B cell (primary cell): ENCODE data around the gene WWC1. TPM values are rescaled to one million over a fixed set of nuclear protein-coding genes. Genes with fewer than 3 reads are reported as not detected.

Source experiments
- ATAC-seq: fragments of 200-7000 bp; cut with Tn5 transposase; one replicate; pipeline ENCODE4 v1.10.0; 2021; ENCODE audit warnings: low read depth, mild to moderate bottlenecking, moderate number of reproducible peaks, moderate library complexity
- CTCF ChIA-PET: fragments of 350-600 bp; sonication (Branson Sonifier 250); formaldehyde crosslinking; loops from one replicate; lab custom pipeline; 2021; ENCODE audit warnings: antibody characterized with exemption, inconsistent platforms; lab: Charles Lee
- POLR2A ChIA-PET: fragments of 350-600 bp; sonication (Branson Sonifier 250); formaldehyde crosslinking; loops from one replicate; lab custom pipeline; 2021; ENCODE audit warnings: antibody characterized with exemption; lab: Charles Lee
- DNase-seq: peaks from one replicate; pipeline ENCODE4 v3.0.0; 2013
- H2AFZ ChIP-seq: 2 replicates; pipeline ENCODE4 v1.6.1; 2012; ENCODE audit warnings: mild to moderate bottlenecking, low read depth, low read length; ENCODE audit not compliant: insufficient read depth, poor library complexity, severe bottlenecking
- H3K27ac ChIP-seq, 2 donors: 1 replicate in 1 of 2; 2 replicates in 1 of 2; pipeline ENCODE4 v1.5.1; 2012 to 2013; ENCODE audit warnings: low read length in 2 of 2, mild to moderate bottlenecking in 2 of 2, moderate library complexity in 1 of 2
- H3K27me3 ChIP-seq, 4 experiments: fragments of 200-600 bp in 1 of 4; sonication (generic) in 1 of 4; replicated peaks in 1 of 4; 1 replicate in 2 of 4; 2 replicates in 2 of 4; pipeline versions ENCODE4 v1.6.1 to v1.7.0; 2013 to 2016; ENCODE audit warnings: low read length in 3 of 4, mild to moderate bottlenecking in 2 of 4, mixed read lengths in 1 of 4, moderate library complexity in 1 of 4; ENCODE audit not compliant: insufficient read depth in 4 of 4, control insufficient read depth in 3 of 4; ENCODE audit errors: control extremely low read depth in 1 of 4
- H3K36me3 ChIP-seq, 2 experiments: replicated peaks in 1 of 2; 1 replicate in 1 of 2; 2 replicates in 1 of 2; pipeline versions ENCODE4 v1.6.1 to v1.7.1; 2013; ENCODE audit warnings: low read length in 1 of 2; ENCODE audit not compliant: insufficient read depth in 2 of 2, control insufficient read depth in 1 of 2; ENCODE audit errors: control extremely low read depth in 1 of 2, extremely low read depth in 1 of 2
- H3K4me1 ChIP-seq, 2 donors: fragments of 200-600 bp in 1 of 2; sonication (generic) in 1 of 2; 1 replicate in 1 of 2; 2 replicates in 1 of 2; pipeline versions ENCODE4 v1.5.1 to v1.6.1; 2013 to 2017; ENCODE audit warnings: low read length in 2 of 2; ENCODE audit not compliant: control insufficient read depth in 2 of 2, insufficient read depth in 2 of 2
- H3K4me2 ChIP-seq: replicated peaks from 2 replicates; pipeline ENCODE3; 2012; ENCODE audit warnings: mild to moderate bottlenecking, low read depth, low read length; ENCODE audit not compliant: poor library complexity, severe bottlenecking
- H3K4me3 ChIP-seq, 5 experiments: fragments of 200-600 bp in 1 of 5; sonication (generic) in 1 of 5; 1 replicate in 3 of 5; 2 replicates in 2 of 5; pipeline versions ENCODE4 v1.5.1 to v1.7.0; 2011 to 2016; ENCODE audit warnings: low read length in 4 of 5, mild to moderate bottlenecking in 4 of 5, low read depth in 2 of 5, control low read depth in 1 of 5, moderate library complexity in 1 of 5; ENCODE audit not compliant: insufficient read depth in 1 of 5; ENCODE audit errors: control extremely low read depth in 1 of 5, extremely low read depth in 1 of 5
- H3K79me2 ChIP-seq: fragments of 200-600 bp; sonication (generic); one replicate; pipeline ENCODE4 v1.6.0; 2016; ENCODE audit warnings: low read length; ENCODE audit not compliant: control insufficient read depth, insufficient read depth
- H3K9ac ChIP-seq: fragments of 200-600 bp; sonication (generic); 2 replicates; pipeline ENCODE4 v1.6.1; 2017; ENCODE audit warnings: mild to moderate bottlenecking, low read length, moderate library complexity
- H3K9me3 ChIP-seq, 3 donors: one replicate each; pipeline versions ENCODE4 v1.6.1 to v1.7.1; 2013; ENCODE audit warnings: low read length in 2 of 3; ENCODE audit not compliant: control insufficient read depth in 2 of 3, insufficient read depth in 1 of 3; ENCODE audit errors: control extremely low read depth in 1 of 3
- H4K20me1 ChIP-seq: 2 replicates; pipeline ENCODE4 v1.6.0; 2012; ENCODE audit warnings: mild to moderate bottlenecking, low read length; ENCODE audit not compliant: insufficient read depth, control insufficient read depth, poor library complexity, severe bottlenecking
- H3K27ac Mint-ChIP-seq: one replicate; pipeline ENCODE4 v1.8.0; 2021; ENCODE audit warnings: mixed read lengths
- H3K27me3 Mint-ChIP-seq: one replicate; pipeline ENCODE4 v1.8.0; 2021; ENCODE audit warnings: mixed read lengths
- H3K4me1 Mint-ChIP-seq: one replicate; pipeline ENCODE4 v1.8.0; 2021; ENCODE audit warnings: mixed read lengths
- H3K4me3 Mint-ChIP-seq: one replicate; pipeline ENCODE4 v1.8.0; 2021; ENCODE audit warnings: mixed read lengths
- H3K9me3 Mint-ChIP-seq: one replicate; pipeline ENCODE4 v1.8.0; 2022; ENCODE audit warnings: mixed read lengths; ENCODE audit not compliant: insufficient read depth
- CTCF ChIP-seq: fragments of 200-600 bp; IDR thresholded peaks from one replicate; pipeline ENCODE4 v1.8.0; 2022; ENCODE audit warnings: antibody characterized with exemption, mild to moderate bottlenecking
- EZH2 ChIP-seq: IDR thresholded peaks from 2 replicates; pipeline ENCODE4 v1.6.1; 2012; ENCODE audit warnings: borderline replicate concordance, low read depth, mild to moderate bottlenecking, moderate library complexity, low read length; ENCODE audit not compliant: insufficient read depth, poor library complexity, severe bottlenecking
- WGBS: methylation state at CpG from one replicate; pipeline ENCODE4 v1.1.5; 2013; ENCODE audit warnings: missing lambda C conversion rate; ENCODE audit not compliant: insufficient coverage; 5-methylcytosine and 5-hydroxymethylcytosine counted together
- intact Hi-C: fragments of 100-400 bp; cut with micrococcal nuclease; formaldehyde crosslinking; loops from one replicate; pipeline ENCODE4 v1.10.0; 2022
- polyA plus RNA-seq: library from polyadenylated mRNA; depleted of rRNA; stranded (reverse); fragments of >200 nt; gene quantifications from 2 replicates; pipeline ENCODE4 v1.2.3, GENCODE V29; 2012
- total RNA-seq, 2 donors: library from RNA; stranded (reverse); fragments of 120-200 nt in 1 of 2; gene quantifications; 1 replicate in 1 of 2; 2 replicates in 1 of 2; pipeline versions ENCODE4 v1.2.3 to v1.2.4, GENCODE V29; 2013 to 2022

WWC1 gene
- total and polyA plus RNA-seq, 2 donors (not counting 1 experiment from before 2014, with no cell fraction given) = 1.5 to 2.0 TPM

- Histone ChIP-seq H3K9ac (no peak overlapping the region), H4K20me1 (no peaks in the 10 kb centered on the region), H2AFZ (no peak overlapping the region), H3K4me1 (no peaks in the 10 kb centered on the region), H3K9me3 (no peaks in the 10 kb centered on the region), H3K4me3 (no peak overlapping the region), H3K79me2 (no peaks in the 10 kb centered on the region), H3K27ac (no peak overlapping the region), H3K4me2 (no peak overlapping the region), H3K27me3 (no peaks in the 10 kb centered on the region), H3K36me3 (no peaks in the 10 kb centered on the region)
- DNase-seq = no peak
- H3K4me3 Mint-ChIP-seq = no peak overlapping the region
- no peaks in the 10 kb centered on the region for H3K9me3 Mint-ChIP-seq
- ChIA-PET POLR2A (no interaction called here), CTCF (no interaction called here)
- no peaks in the 10 kb centered on the region for H3K4me1 Mint-ChIP-seq
- no peak for ATAC-seq
- no peak for TF ChIP-seq CTCF
- no peak for TF ChIP-seq EZH2
- no peaks in the 10 kb centered on the region for H3K27me3 Mint-ChIP-seq
- intact Hi-C loops = no loop called here
- 100% methylated on average over 1 of the region's 3 CpGs for WGBS
- no peak overlapping the region for H3K27ac Mint-ChIP-seq
Observed at GRCh38 chr5:168413596-168413995, 122.2 kb downstream of the WWC1 start.

GRCh38 chr5:168415401-168415800, 124.0 kb downstream of the WWC1 start:
- DNase-seq (no peak), ATAC-seq (no peak)
- Histone ChIP-seq H2AFZ (no peak overlapping the region), H3K4me1 (no peaks in the 10 kb centered on the region), H3K4me2 (no peak overlapping the region), H3K27ac (no peak overlapping the region), H3K4me3 (no peak overlapping the region), H4K20me1 (no peaks in the 10 kb centered on the region), H3K9ac (no peak overlapping the region), H3K9me3 (no peaks in the 10 kb centered on the region), H3K36me3 (no peaks in the 10 kb centered on the region), H3K79me2 (no peaks in the 10 kb centered on the region), H3K27me3 (no peaks in the 10 kb centered on the region)
- no peaks in the 10 kb centered on the region for H3K4me1 Mint-ChIP-seq
- H3K9me3 Mint-ChIP-seq = no peaks in the 10 kb centered on the region
- H3K4me3 Mint-ChIP-seq = no peak overlapping the region
- H3K27ac Mint-ChIP-seq = no peak overlapping the region
- WGBS = 95% methylated on average over 3 of the region's 4 CpGs
- no peak for TF ChIP-seq EZH2
- TF ChIP-seq CTCF = no peak
- intact Hi-C loops = no loop called here
- POLR2A ChIA-PET = no interaction called here
- CTCF ChIA-PET = no interaction called here
- no peaks in the 10 kb centered on the region for H3K27me3 Mint-ChIP-seq
